SK-N-SH treated with all-trans-retinoic acid at 6 μM for 48 hours (cell line): Measurements from ENCODE around the gene KHK.

Experiments
- ATAC-seq: fragments of 200-7000 bp; cut with Tn5 transposase; 3 replicates; pipeline ENCODE4 v1.9.1; 2020; ENCODE audit warnings: mild to moderate bottlenecking, moderate library complexity
- CSDC2 ChIP-seq: fragments of 250-450 bp; sonication (Bioruptor Pico); IDR thresholded peaks from 2 replicates; pipeline ENCODE4 v1.5.0; 2020; ENCODE audit warnings: mild to moderate bottlenecking, moderate library complexity
- OSR1 ChIP-seq: fragments of 250-450 bp; sonication (Bioruptor Pico); IDR thresholded peaks from 2 replicates; pipeline ENCODE4 v1.8.0; 2022; ENCODE audit warnings: moderate library complexity, mild to moderate bottlenecking, inconsistent platforms
- PPARA ChIP-seq: fragments of 250-450 bp; sonication (Bioruptor Pico); IDR thresholded peaks from 2 replicates; pipeline ENCODE4 v1.5.0; 2020; ENCODE audit warnings: mild to moderate bottlenecking, borderline replicate concordance
- RARB ChIP-seq: fragments of 250-450 bp; sonication (Bioruptor Pico); IDR thresholded peaks from 2 replicates; pipeline ENCODE4 v1.8.0; 2021; ENCODE audit warnings: mild to moderate bottlenecking, moderate library complexity
- SNAI2 ChIP-seq: fragments of 250-450 bp; sonication (Bioruptor Pico); IDR thresholded peaks from 2 replicates; pipeline ENCODE4 v1.5.0; 2020; ENCODE audit warnings: mild to moderate bottlenecking, moderate library complexity
- ZC3H10 ChIP-seq: fragments of 250-450 bp; sonication (Bioruptor Pico); IDR thresholded peaks from 2 replicates; pipeline ENCODE4 v1.5.1; 2021; ENCODE audit warnings: mild to moderate bottlenecking, moderate library complexity
- ZFP3 ChIP-seq: fragments of 250-450 bp; sonication (Bioruptor Pico); IDR thresholded peaks from 2 replicates; pipeline ENCODE4 v1.5.0; 2020; ENCODE audit warnings: mild to moderate bottlenecking, moderate library complexity
- ZFP30 ChIP-seq: fragments of 450-650 bp; formaldehyde crosslinking; IDR thresholded peaks from 2 replicates; pipeline ENCODE4 v1.5.0; 2022; ENCODE audit warnings: mild to moderate bottlenecking, moderate library complexity
- ZNF70 ChIP-seq: fragments of 450-650 bp; formaldehyde crosslinking; IDR thresholded peaks from 2 replicates; pipeline ENCODE4 v1.5.0; 2020; ENCODE audit warnings: mild to moderate bottlenecking, moderate library complexity
- ZNF8 ChIP-seq: fragments of 450-650 bp; formaldehyde crosslinking; IDR thresholded peaks from 2 replicates; pipeline ENCODE4 v1.5.0; 2020; ENCODE audit warnings: mild to moderate bottlenecking, moderate library complexity
- TF ChIP-seq, protein P1 (sequence below): fragments of 250-450 bp; sonication (Bioruptor Pico); IDR thresholded peaks from 2 replicates; pipeline ENCODE4 v1.5.1; 2021; ENCODE audit warnings: mild to moderate bottlenecking, moderate library complexity
- TF ChIP-seq, protein P2 (sequence below): fragments of 250-450 bp; sonication (Bioruptor Pico); IDR thresholded peaks from 2 replicates; pipeline ENCODE4 v1.8.0; 2020; ENCODE audit warnings: mild to moderate bottlenecking, moderate library complexity, borderline replicate concordance
- TF ChIP-seq, protein P3 (sequence below): fragments of 250-450 bp; sonication (Bioruptor Pico); IDR thresholded peaks from 2 replicates; pipeline ENCODE4 v1.5.0; 2020; ENCODE audit warnings: mild to moderate bottlenecking, moderate library complexity
- TF ChIP-seq, protein P4 (sequence below): fragments of 250-450 bp; sonication (Bioruptor Pico); IDR thresholded peaks from 2 replicates; pipeline ENCODE4 v1.5.1; 2020; ENCODE audit warnings: low read depth, mild to moderate bottlenecking, moderate library complexity
- TF ChIP-seq, protein P5 (sequence below): fragments of 250-450 bp; sonication (Bioruptor Pico); IDR thresholded peaks from 2 replicates; pipeline ENCODE4 v1.8.0; 2021; ENCODE audit warnings: low read depth, mild to moderate bottlenecking, moderate library complexity, borderline replicate concordance

KHK gene

DNA sequence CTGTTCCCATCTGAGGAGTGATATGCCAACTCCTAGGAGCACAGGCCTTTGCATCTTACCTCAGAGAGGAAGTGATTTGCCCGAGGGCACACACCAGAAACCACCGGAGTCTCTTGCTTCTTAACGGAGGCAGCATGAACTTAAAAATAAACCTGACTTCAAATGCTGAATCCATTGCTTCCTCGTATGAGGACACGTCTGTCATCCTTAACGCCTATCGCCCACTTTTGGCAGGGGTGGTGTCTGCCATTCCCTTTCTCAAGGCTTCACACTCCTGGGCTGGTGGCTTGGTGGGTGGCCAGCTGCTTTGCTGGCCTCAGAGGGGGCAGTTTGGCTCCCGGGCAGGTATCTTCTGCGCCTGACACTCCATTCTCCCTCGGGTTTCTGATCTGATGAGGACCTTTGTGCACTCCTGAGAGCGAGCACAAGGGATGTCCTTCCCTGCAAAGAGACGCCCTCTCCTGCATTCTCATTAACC lies 48.9 kb downstream of the KHK start:
- no peak for TF ChIP-seq ZNF8 (CRISPR knock-in tag)
- TF ChIP-seq, protein P1, sequence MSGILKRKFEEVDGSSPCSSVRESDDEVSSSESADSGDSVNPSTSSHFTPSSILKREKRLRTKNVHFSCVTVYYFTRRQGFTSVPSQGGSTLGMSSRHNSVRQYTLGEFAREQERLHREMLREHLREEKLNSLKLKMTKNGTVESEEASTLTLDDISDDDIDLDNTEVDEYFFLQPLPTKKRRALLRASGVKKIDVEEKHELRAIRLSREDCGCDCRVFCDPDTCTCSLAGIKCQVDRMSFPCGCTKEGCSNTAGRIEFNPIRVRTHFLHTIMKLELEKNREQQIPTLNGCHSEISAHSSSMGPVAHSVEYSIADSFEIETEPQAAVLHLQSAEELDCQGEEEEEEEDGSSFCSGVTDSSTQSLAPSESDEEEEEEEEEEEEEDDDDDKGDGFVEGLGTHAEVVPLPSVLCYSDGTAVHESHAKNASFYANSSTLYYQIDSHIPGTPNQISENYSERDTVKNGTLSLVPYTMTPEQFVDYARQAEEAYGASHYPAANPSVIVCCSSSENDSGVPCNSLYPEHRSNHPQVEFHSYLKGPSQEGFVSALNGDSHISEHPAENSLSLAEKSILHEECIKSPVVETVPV (CRISPR knock-in tag) = no peak
- TF ChIP-seq ZFP3 = no peak
- TF ChIP-seq, protein P2, sequence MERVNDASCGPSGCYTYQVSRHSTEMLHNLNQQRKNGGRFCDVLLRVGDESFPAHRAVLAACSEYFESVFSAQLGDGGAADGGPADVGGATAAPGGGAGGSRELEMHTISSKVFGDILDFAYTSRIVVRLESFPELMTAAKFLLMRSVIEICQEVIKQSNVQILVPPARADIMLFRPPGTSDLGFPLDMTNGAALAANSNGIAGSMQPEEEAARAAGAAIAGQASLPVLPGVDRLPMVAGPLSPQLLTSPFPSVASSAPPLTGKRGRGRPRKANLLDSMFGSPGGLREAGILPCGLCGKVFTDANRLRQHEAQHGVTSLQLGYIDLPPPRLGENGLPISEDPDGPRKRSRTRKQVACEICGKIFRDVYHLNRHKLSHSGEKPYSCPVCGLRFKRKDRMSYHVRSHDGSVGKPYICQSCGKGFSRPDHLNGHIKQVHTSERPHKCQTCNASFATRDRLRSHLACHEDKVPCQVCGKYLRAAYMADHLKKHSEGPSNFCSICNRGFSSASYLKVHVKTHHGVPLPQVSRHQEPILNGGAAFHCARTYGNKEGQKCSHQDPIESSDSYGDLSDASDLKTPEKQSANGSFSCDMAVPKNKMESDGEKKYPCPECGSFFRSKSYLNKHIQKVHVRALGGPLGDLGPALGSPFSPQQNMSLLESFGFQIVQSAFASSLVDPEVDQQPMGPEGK (CRISPR knock-in tag) = no peak
- TF ChIP-seq, protein P3, sequence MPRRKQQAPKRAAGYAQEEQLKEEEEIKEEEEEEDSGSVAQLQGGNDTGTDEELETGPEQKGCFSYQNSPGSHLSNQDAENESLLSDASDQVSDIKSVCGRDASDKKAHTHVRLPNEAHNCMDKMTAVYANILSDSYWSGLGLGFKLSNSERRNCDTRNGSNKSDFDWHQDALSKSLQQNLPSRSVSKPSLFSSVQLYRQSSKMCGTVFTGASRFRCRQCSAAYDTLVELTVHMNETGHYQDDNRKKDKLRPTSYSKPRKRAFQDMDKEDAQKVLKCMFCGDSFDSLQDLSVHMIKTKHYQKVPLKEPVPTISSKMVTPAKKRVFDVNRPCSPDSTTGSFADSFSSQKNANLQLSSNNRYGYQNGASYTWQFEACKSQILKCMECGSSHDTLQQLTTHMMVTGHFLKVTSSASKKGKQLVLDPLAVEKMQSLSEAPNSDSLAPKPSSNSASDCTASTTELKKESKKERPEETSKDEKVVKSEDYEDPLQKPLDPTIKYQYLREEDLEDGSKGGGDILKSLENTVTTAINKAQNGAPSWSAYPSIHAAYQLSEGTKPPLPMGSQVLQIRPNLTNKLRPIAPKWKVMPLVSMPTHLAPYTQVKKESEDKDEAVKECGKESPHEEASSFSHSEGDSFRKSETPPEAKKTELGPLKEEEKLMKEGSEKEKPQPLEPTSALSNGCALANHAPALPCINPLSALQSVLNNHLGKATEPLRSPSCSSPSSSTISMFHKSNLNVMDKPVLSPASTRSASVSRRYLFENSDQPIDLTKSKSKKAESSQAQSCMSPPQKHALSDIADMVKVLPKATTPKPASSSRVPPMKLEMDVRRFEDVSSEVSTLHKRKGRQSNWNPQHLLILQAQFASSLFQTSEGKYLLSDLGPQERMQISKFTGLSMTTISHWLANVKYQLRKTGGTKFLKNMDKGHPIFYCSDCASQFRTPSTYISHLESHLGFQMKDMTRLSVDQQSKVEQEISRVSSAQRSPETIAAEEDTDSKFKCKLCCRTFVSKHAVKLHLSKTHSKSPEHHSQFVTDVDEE (CRISPR knock-in tag) = no peak
- TF ChIP-seq PPARA (CRISPR knock-in tag) = no peak
- no peak for TF ChIP-seq OSR1 (CRISPR knock-in tag)
- no peak for TF ChIP-seq SNAI2 (CRISPR knock-in tag)
- no peak for ATAC-seq

DNA sequence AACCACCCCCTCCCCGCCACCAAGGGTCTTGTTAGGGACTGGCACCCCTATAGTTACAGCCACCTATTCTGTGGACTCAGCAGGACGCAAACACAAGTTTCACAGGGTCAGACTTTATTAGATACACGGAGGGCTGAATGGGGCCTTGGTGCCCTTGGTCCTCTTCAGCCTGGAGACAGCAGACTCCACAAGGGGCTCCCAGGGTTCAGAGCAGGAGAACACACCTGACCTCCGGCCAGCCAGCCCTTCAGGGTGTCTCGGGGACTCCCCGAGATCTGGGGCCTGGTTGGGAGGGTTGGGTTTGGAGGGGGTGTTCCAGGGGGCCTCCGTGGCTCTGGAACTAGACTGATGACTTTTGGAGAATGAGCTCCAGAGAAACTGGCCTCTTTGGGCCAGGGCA lies 50.2 kb downstream of the KHK start:
- TF ChIP-seq, protein P4, sequence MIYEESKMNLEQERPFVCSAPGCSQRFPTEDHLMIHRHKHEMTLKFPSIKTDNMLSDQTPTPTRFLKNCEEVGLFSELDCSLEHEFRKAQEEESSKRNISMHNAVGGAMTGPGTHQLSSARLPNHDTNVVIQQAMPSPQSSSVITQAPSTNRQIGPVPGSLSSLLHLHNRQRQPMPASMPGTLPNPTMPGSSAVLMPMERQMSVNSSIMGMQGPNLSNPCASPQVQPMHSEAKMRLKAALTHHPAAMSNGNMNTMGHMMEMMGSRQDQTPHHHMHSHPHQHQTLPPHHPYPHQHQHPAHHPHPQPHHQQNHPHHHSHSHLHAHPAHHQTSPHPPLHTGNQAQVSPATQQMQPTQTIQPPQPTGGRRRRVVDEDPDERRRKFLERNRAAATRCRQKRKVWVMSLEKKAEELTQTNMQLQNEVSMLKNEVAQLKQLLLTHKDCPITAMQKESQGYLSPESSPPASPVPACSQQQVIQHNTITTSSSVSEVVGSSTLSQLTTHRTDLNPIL = no peak
- no peak for TF ChIP-seq ZC3H10 (CRISPR knock-in tag)
- TF ChIP-seq ZFP30 (CRISPR knock-in tag) = no peak
- no peak for TF ChIP-seq ZNF70
- TF ChIP-seq, protein P2 (CRISPR knock-in tag) = no peak
- TF ChIP-seq, protein P3 (CRISPR knock-in tag) = no peak
- no peak for TF ChIP-seq CSDC2 (CRISPR knock-in tag)
- TF ChIP-seq, all 23 proteins: peak for 0
- no peak for ATAC-seq

DNA sequence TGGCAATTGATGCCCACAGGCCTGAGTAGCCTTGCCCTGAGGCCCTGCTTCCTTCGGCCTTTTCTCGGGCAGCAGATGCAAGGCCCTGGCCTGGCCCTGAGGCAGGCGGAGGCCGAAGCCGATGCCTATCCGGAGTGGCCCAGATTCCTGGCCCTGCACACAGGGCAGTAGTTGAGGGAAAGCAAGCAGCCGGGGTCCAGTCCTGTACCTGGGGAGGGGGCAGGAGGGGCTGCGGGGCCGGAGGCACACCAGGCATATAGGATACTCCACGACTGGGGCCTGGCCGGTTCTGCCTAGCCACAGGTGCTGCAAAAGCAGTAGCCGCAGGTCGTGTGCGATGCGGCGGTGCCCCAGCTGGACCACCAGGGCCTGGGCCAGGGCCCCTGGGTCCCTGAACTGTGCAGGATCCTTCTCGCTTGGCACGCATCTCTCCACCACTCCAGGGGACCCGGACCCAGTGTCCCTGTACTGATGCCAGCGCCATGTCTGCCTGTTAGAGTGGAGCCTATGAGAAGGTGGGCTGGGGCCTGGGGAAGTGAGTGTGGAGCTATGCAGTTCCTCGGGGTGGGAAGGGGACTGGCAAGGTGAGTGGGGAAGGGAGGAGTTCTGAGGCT lies 50.9 kb downstream of the KHK start:
- no peak for ATAC-seq
- TF ChIP-seq, protein P4 = no peak
- TF ChIP-seq, protein P5, sequence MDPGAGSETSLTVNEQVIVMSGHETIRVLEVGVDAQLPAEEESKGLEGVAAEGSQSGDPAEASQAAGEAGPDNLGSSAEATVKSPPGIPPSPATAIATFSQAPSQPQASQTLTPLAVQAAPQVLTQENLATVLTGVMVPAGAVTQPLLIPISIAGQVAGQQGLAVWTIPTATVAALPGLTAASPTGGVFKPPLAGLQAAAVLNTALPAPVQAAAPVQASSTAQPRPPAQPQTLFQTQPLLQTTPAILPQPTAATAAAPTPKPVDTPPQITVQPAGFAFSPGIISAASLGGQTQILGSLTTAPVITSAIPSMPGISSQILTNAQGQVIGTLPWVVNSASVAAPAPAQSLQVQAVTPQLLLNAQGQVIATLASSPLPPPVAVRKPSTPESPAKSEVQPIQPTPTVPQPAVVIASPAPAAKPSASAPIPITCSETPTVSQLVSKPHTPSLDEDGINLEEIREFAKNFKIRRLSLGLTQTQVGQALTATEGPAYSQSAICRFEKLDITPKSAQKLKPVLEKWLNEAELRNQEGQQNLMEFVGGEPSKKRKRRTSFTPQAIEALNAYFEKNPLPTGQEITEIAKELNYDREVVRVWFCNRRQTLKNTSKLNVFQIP (CRISPR knock-in tag) = no peak
- no peak for TF ChIP-seq RARB (CRISPR knock-in tag)
